ENCODE data around the gene RNASE8.

Gene RNASE8

GRCh38 chr14:21074398-21075272, 17.0 kb downstream of the RNASE8 start:
- no peak for DNase-seq

GRCh38 chr14:21075719-21076437, 18.3 kb downstream of the RNASE8 start:
- DNase-seq, result no peak

GRCh38 chr14:21077672-21078071, 20.1 kb downstream of the RNASE8 start:
- no peak for DNase-seq

- no peak for DNase-seq
Measured at GRCh38 chr14:21078287-21078686, 20.7 kb downstream of the RNASE8 start.

- DNase-seq, result no peak
Measured at GRCh38 chr14:21078726-21079125, 21.1 kb downstream of the RNASE8 start.

GRCh38 chr14:21081521-21082142, 24.0 kb downstream of the RNASE8 start:
- DNase-seq, result no peak

GRCh38 chr14:21083565-21084325, 26.1 kb downstream of the RNASE8 start:
- DNase-seq, result no peak

- DNase-seq, result no peak
Measured at GRCh38 chr14:21084396-21084795, 26.8 kb downstream of the RNASE8 start.

- no peak for DNase-seq
Measured at GRCh38 chr14:21084998-21085853, 27.6 kb downstream of the RNASE8 start.

- DNase-seq, result no peak
Measured at GRCh38 chr14:21086908-21087293, 29.3 kb downstream of the RNASE8 start.

GRCh38 chr14:21087294-21088091, 29.9 kb downstream of the RNASE8 start:
- DNase-seq, result peak; percentile 95

- DNase-seq, result no peak
Measured at GRCh38 chr14:21088687-21089086, 31.1 kb downstream of the RNASE8 start.

GRCh38 chr14:21089271-21089670, 31.6 kb downstream of the RNASE8 start:
- DNase-seq, result no peak

- DNase-seq, result no peak
Measured at GRCh38 chr14:21089877-21090193, 32.2 kb downstream of the RNASE8 start.

GRCh38 chr14:21090194-21090939, 32.7 kb downstream of the RNASE8 start:
- DNase-seq, result no peak

GRCh38 chr14:21090940-21091663, 33.5 kb downstream of the RNASE8 start:
- DNase-seq, result no peak

GRCh38 chr14:21091821-21092272, 34.2 kb downstream of the RNASE8 start:
- no peak for DNase-seq

GRCh38 chr14:21092273-21093011, 34.8 kb downstream of the RNASE8 start:
- DNase-seq, result no peak

GRCh38 chr14:21093018-21093417, 35.4 kb downstream of the RNASE8 start:
- no peak for DNase-seq

Data from NCI-H2227 treated with DMSO at 0.1 percent for 48 hours (cell line).